HepG2 (cell line): ENCODE data around the gene TMEM231. TPM values are rescaled to one million over a fixed set of nuclear protein-coding genes. Genes with fewer than 3 reads are reported as not detected.

Experiments
- ASH2L ChIP-seq: fragments of 300-600, 200-600 bp; sonication (generic); IDR thresholded peaks from 2 replicates; pipeline ENCODE4 v1.7.0; 2017; ENCODE audit warnings: low read depth, mild to moderate bottlenecking, moderate library complexity, mixed read lengths, low read length; ENCODE audit not compliant: insufficient read length
- CBX5 ChIP-seq: sonication (generic); formaldehyde crosslinking; IDR thresholded peaks from 2 replicates; pipeline ENCODE4 v1.4.0; 2020; ENCODE audit warnings: missing genetic modification reagents, borderline replicate concordance
- HDAC1 ChIP-seq: sonication (generic); formaldehyde crosslinking; IDR thresholded peaks from 2 replicates; pipeline ENCODE4 v1.5.1; 2020; ENCODE audit warnings: mild to moderate bottlenecking, missing genetic modification reagents
- KMT2A ChIP-seq: sonication (generic); formaldehyde crosslinking; IDR thresholded peaks from 2 replicates; pipeline ENCODE4 v1.4.0; 2020; ENCODE audit warnings: missing genetic modification reagents
- MIER3 ChIP-seq: IDR thresholded peaks from 2 replicates; pipeline ENCODE4 v1.6.1; 2016; ENCODE audit warnings: missing compliant biosample characterization, borderline replicate concordance
- MYC ChIP-seq: sonication (generic); formaldehyde crosslinking; IDR thresholded peaks from 2 replicates; pipeline ENCODE4 v1.9.0; 2021; ENCODE audit warnings: missing genetic modification reagents, borderline replicate concordance
- MYPOP ChIP-seq: sonication (generic); formaldehyde crosslinking; IDR thresholded peaks from 2 replicates; pipeline ENCODE4 v1.8.1; 2023; ENCODE audit warnings: mild to moderate bottlenecking, moderate library complexity, missing genetic modification reagents
- PHB2 ChIP-seq: fragments of 450-650 bp; IDR thresholded peaks from 2 replicates; pipeline ENCODE4 v1.6.1; 2018; ENCODE audit not compliant: partially characterized antibody
- POGK ChIP-seq: sonication (generic); formaldehyde crosslinking; conservative IDR thresholded peaks from 2 replicates; pipeline ENCODE4 v1.8.0; 2022; ENCODE audit warnings: mild to moderate bottlenecking, moderate library complexity, missing genetic modification reagents
- PRDM10 ChIP-seq: sonication (generic); formaldehyde crosslinking; IDR thresholded peaks from 2 replicates; pipeline ENCODE4 v1.4.0; 2020; ENCODE audit warnings: low read depth, missing genetic modification reagents
- SNAPC5 ChIP-seq: sonication (generic); formaldehyde crosslinking; IDR thresholded peaks from 2 replicates; pipeline ENCODE4 v1.8.1; 2023; ENCODE audit warnings: mild to moderate bottlenecking, missing genetic modification reagents, borderline replicate concordance
- SUZ12 ChIP-seq: fragments of 150-350 bp; IDR thresholded peaks from 2 replicates; pipeline ENCODE4 v1.6.1; 2014; ENCODE audit warnings: low read depth, low read length
- TCF7L2 ChIP-seq: IDR thresholded peaks from 2 replicates; pipeline ENCODE4 v1.6.1; 2011; ENCODE audit warnings: mild to moderate bottlenecking, low read depth, low read length, moderate library complexity
- THAP7 ChIP-seq: sonication (generic); formaldehyde crosslinking; IDR thresholded peaks from 2 replicates; pipeline ENCODE4 v1.8.1; 2023; ENCODE audit warnings: mild to moderate bottlenecking, missing genetic modification reagents
- ZKSCAN5 ChIP-seq: sonication (generic); formaldehyde crosslinking; IDR thresholded peaks from 2 replicates; pipeline ENCODE4 v1.5.1; 2020; ENCODE audit warnings: mild to moderate bottlenecking, missing genetic modification reagents
- ZKSCAN8 ChIP-seq: IDR thresholded peaks from 2 replicates; pipeline ENCODE4 v1.6.1; 2016; ENCODE audit warnings: borderline replicate concordance, missing genetic modification reagents, missing compliant biosample characterization
- ZNF367 ChIP-seq: sonication (generic); formaldehyde crosslinking; IDR thresholded peaks from 2 replicates; pipeline ENCODE4 v1.4.0; 2020; ENCODE audit warnings: missing genetic modification reagents, borderline replicate concordance
- ZNF44 ChIP-seq: sonication (generic); formaldehyde crosslinking; IDR thresholded peaks from 2 replicates; pipeline ENCODE4 v1.5.1; 2020; ENCODE audit warnings: mild to moderate bottlenecking, missing genetic modification reagents
- ZNF460 ChIP-seq: sonication (generic); formaldehyde crosslinking; IDR thresholded peaks from 2 replicates; pipeline ENCODE4 v1.5.1; 2020; ENCODE audit warnings: missing genetic modification reagents, mild to moderate bottlenecking, borderline replicate concordance
- ZNF703 ChIP-seq: sonication (generic); formaldehyde crosslinking; IDR thresholded peaks from 2 replicates; pipeline ENCODE4 v1.5.1; 2020; ENCODE audit warnings: missing genetic modification reagents, mild to moderate bottlenecking, moderate library complexity, borderline replicate concordance
- ZNF768 ChIP-seq: sonication (generic); formaldehyde crosslinking; IDR thresholded peaks from 2 replicates; pipeline ENCODE4 v1.4.0; 2020; ENCODE audit warnings: missing genetic modification reagents
- ZNF781 ChIP-seq: sonication (generic); formaldehyde crosslinking; IDR thresholded peaks from 2 replicates; pipeline ENCODE4 v1.5.1; 2020; ENCODE audit warnings: borderline replicate concordance, mild to moderate bottlenecking, missing genetic modification reagents; ENCODE audit errors: not compliant biosample characterization
- polyA plus RNA-seq, 8 experiments: library from polyadenylated mRNA; depleted of rRNA in 3 of 8; stranded (reverse) in 7 of 8; unstranded in 1 of 8; fragments of >200 nt; fragmentation: Illumina TruSeq in 4 of 8; extraction: Trizol in 4 of 8; gene quantifications; 2 replicates each; pipeline versions ENCODE4 v1.2.1 to v1.2.3, GENCODE V29; 2011 to 2016; ENCODE audit warnings: low read depth in 4 of 8, missing spikeins in 1 of 8, mixed read lengths in 1 of 8; ENCODE audit not compliant: insufficient read depth in 1 of 8
- total RNA-seq, 5 experiments: library from RNA; depleted of rRNA; stranded (reverse); fragments of >200 nt; fragmentation: Illumina TruSeq; extraction: Trizol; gene quantifications; 2 replicates each; pipeline ENCODE4 v1.2.3, GENCODE V29; 2016; ENCODE audit warnings: low read depth in 1 of 5

Gene TMEM231
- total and polyA plus RNA-seq, 2 of the 13 experiments (the other 11 are each of a cell fraction or from before 2014, with no cell fraction given), result 3.5 to 7.4 TPM

- TF ChIP-seq PRDM10 (CRISPR knock-in tag), result no peak
- TF ChIP-seq MYPOP (CRISPR knock-in tag), result peak; percentile 71; the same call in 1 of the 2 replicates
- peak; percentile 70; the same call in 1 of the 2 replicates for TF ChIP-seq POGK
- TF ChIP-seq HDAC1 (CRISPR knock-in tag), result peak; percentile 96
- no peak for TF ChIP-seq SNAPC5 (CRISPR knock-in tag)
- TF ChIP-seq ZKSCAN5 (CRISPR knock-in tag), result no peak
- no peak for TF ChIP-seq ZNF44 (CRISPR knock-in tag)
- no peak; the same call in 1 of the 2 replicates for TF ChIP-seq ZNF703
- TF ChIP-seq THAP7 (CRISPR knock-in tag), result peak; percentile 54; the same call in 1 of the 2 replicates
- TF ChIP-seq PHB2, result no peak
- no peak for TF ChIP-seq ZNF367 (CRISPR knock-in tag)
- TF ChIP-seq ZNF781 (CRISPR knock-in tag), result peak; percentile 33
- no peak for TF ChIP-seq TCF7L2
- no peak; the same call in 1 of the 2 replicates for TF ChIP-seq CBX5 (CRISPR knock-in tag)
- no peak for TF ChIP-seq MIER3
- TF ChIP-seq ASH2L, result peak; percentile 76
- TF ChIP-seq ZNF460 (CRISPR knock-in tag), result no peak
- TF ChIP-seq ZNF768 (CRISPR knock-in tag), result peak; percentile 76; the same call in 1 of the 2 replicates
- peak; percentile 50; the same call in 1 of the 2 replicates for TF ChIP-seq KMT2A
- TF ChIP-seq MYC (CRISPR knock-in tag), result peak; percentile 83
- no peak for TF ChIP-seq ZKSCAN8 (CRISPR knock-in tag)
- TF ChIP-seq SUZ12, result no peak
These were observed at the start of gene TMEM231 (continued) for GRCh38 chr16:75555707-75556430.
